ENCODE data around the gene CDK5RAP2. TPM values are rescaled to one million over a fixed set of nuclear protein-coding genes. Genes with fewer than 3 reads are reported as not detected.

CDK5RAP2 gene
- 52.9 and 65.3 TPM in 2 replicates for total RNA-seq (2014; rRNA removed; shearing (Covaris generic))
- 29.7 and 32.5 TPM in 2 replicates for polyA plus RNA-seq (2015; cell fraction: cytosol; rRNA removed)
- polyA plus RNA-seq (2015; cell fraction: nucleus; rRNA removed): 62.1 and 70.5 TPM in 2 replicates

DNA sequence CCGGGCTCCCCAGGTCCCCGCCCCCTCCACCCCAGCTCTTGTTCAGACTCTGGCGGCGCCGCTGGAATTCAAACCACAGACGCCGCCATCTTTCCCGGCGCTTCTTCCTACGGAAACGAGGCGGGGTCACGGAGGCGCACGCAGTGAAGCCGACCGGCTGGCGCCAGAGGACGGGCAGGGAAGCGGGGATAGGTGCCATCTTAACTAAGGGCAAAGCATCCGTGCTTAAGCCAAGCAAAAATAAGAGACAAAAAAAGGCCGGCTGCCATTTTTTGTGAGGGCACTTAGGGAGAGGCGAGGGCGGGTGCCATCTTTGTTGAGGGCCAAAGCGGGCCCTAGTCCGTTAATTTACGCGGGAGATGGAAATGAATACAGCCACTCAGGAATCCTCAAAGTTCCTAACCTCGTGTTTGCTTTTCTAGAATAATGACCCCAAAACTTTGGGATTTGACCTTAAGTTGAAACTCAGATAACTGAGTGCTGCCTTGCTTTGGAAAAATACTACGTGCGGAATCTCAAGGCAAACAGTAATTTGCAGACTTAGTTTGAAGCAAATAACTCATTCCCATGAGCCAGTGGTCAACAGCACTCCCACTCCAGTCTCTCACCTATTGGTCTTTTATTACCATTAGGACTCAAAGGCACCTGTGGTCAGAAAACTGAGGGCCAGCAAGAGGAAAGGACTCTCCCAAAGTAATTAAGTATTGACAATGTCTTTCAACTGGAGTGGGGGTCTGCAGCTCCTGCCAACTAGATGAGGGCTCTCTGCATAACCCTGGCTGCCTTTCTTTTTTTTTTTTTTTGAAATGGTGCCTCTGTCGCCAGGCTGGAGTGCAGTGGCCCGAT lies at the start of gene CDK5RAP2:
Gene CDK5RAP2 (minus strand): TSS at position 117 of the 846 bp plus-strand sequence. CDS start 189 bp downstream, outside the sequence.
- peak; percentile 98 for DNase-seq (ENCODE audit: low read depth)

GRCh38 chr9:120628925-120629497 lies 49.0 kb upstream of the CDK5RAP2 start:
- DNase-seq (ENCODE audit: low read depth): peak; percentile 88

GRCh38 chr9:120628207-120628924 lies 48.4 kb upstream of the CDK5RAP2 start:
- no peak for DNase-seq (ENCODE audit: low read depth)

DNA sequence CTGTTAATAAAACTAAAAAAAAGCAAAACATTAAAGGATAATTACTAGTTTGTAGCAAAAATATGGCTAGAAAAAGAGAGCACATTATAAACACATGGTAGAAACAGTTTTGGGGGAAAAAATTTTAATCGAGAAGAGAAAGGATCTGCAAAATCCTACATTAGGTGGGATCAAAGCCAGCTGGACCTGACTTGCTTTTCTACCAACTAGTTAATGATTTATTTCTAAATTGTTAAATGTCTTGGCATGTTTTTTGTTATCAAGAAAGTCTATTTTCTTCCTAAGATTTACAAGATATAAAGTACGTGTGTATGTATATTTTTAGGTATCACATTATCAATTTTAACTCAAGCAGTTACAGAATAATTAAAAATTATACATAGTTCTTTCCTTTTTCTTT lies 47.1 kb upstream of the CDK5RAP2 start:
- DNase-seq (ENCODE audit: low read depth): no peak

- no peak for DNase-seq (ENCODE audit: low read depth)
Measured at GRCh38 chr9:120626512-120626911, 46.5 kb upstream of the CDK5RAP2 start.

DNA sequence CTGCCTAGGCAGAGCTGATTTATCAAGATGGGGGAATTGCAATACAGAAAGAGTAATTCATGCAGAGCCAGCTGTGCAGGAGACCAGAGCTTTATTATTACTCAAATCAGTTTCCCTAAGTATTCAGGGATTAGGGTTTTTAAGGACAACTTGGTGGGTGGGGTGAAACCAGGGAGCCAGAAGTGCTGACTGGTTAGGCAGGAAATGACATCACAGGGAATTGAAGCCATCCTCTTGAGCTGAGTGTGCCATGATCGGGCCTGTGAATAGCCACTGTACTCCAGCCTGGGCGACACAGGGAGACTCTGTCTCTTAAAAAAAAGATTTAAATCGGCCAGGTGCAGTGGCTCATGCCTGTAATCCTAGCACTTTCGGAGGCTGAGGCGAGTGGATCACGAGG lies 45.3 kb upstream of the CDK5RAP2 start:
- peak; percentile 51 for DNase-seq (ENCODE audit: low read depth)

GRCh38 chr9:120622790-120623189 lies 42.8 kb upstream of the CDK5RAP2 start:
- DNase-seq (ENCODE audit: low read depth): no peak

DNA sequence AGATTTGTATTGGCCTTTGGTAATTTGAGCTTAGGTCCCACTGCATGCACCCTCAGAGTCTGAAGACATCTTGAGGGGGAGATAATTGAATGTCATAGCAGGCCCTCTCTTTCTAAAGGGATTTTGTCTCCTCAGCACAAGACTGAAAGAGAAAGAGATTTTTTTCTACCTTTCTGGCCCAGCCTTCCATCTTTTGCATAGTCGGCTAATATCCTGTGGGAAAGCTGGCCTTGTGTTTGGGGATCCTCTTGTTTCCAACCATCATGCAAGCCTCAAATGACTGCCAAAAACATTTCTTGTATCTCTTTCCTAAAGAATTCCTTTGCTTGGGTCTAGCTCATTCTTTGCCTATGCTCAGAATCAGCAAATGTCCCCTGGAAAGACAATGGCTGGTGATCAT lies 42.0 kb upstream of the CDK5RAP2 start:
- DNase-seq (ENCODE audit: low read depth): no peak

DNA sequence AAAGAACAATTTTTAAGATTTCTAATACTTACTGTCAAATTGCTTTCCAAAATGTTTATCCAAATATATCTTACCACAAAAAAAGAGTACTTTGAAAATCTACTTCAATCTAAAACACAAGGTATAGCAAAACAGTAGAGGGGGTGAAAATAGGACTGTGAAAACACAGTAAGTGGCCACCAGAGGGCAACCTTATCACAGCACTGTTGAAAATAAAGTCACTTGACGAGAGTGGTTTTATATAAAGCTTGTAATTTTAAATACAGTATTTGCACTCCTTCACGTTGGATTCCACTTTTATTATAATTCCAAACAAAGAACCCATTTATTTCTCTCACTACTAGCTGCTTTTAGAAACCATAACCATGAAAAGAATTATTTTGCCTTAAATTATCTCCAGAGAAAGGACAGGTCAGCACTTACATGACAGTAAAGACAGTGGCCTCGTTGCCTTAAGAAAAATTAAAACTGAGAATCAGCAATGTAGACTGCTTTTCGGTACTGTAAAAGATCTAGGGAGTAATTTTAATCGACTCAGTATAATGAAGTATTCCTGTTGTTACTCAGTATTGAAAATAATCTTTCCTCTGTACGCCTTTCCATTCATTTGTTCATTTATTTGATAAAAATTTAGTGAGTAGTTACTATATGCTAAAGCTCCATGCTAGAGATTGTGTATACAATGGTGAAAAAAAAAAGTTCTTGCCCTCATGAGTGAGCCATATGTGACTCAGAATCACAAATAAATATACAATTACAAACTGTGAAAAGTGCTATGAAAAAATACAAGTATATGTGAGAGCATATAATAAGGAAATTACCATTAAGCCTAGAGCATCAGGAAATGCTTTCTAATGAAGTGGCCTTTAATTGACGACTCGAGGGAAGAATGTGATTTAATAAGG lies 40.0 kb upstream of the CDK5RAP2 start:
- DNase-seq (ENCODE audit: low read depth): peak; percentile 69

DNA sequence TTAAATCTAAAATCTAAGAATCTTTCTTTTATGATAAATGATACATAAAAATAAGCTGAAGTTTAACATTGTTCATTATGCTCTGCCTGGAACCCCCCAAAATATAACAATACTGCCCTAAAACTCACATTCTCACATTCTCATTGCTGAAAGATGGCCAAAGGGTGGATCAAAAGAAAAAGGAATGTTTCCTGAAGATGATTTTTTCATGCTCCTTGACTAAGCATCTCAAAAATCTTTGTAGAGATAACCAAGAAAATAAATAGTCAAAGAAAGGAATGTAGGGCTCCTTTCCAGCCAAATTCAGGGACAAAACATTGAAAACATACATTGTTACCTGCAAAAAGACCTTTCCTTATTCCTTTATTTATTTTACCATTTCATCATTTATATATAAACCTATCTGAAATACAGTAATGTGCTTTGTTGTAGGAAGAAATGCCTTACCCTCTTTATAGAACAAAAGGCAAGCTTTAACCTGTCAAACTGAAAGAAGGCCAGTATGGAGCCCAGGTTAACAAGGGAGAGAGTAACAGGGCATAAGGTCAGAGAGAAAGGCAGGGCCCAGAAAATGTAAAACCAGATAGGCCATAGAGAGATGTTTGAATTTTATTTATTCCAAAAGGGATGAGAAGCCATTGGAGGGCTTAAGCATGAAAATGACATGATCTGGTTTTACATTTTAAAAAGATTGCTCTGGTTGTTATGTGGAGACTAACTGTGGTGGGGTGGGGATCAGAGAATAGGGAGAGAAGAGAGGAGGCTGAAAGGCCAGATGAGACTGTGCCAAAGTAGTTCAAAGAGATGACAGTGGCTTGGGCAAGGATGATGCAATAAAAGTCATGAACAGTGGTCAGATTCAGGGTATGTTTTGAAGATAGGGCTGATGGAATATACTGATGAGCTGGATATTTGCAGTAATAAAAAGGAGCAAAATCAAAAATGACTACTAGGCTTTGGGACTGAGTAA lies 37.3 kb upstream of the CDK5RAP2 start:
- no peak for DNase-seq (ENCODE audit: low read depth)

DNA sequence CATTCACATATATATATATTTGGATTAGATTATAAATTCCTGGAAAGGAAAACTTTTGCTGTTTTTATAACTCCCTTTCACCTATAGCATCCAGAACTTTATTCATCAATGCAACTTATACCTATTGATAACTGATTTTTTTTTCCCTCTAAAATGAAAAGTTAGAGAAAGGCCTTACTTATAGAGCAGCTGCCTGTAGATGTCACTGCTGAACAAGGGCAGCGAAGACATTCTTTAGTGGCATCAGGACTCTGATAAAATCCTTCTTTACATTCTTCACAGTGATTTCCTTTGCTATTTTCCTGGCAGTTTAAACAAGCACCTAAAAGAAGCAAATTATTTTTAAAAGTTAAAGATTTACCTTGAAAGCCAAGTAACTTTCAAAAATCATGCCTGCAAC lies 32.3 kb upstream of the CDK5RAP2 start:
- no peak for DNase-seq (ENCODE audit: low read depth)

GRCh38 chr9:120611690-120612068 lies 31.7 kb upstream of the CDK5RAP2 start:
- DNase-seq (ENCODE audit: low read depth): no peak

DNA sequence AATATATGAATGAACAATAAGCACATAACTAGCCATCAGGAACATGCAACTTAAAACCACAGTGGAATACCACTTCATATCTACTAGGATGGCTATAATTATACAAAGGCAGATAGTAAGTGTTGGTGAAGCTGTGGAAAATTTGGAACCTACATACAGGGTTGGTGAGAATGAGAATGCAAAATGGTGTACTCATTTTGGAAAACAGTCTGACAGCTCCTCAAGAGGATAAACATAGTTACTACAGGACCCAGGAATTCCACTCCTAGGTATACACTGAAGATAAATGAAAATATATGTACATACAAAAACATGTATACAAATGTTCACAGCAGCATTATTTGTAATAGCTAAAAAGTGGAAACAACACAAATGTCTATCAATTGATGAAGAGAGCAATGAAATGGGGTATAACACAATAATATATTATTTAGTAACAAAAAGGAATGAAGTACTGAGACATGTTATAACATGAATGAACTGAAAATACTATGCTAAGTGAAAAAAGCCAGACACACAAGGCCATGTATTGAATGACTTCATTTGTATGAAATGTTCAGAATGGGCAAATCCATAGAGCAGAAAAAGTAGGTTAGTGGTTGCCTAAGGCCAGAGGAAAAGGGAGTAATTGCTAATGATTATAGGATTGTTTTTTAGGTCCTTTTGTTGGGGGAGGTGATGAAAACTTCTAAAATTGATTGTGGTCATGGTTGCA lies 31.2 kb upstream of the CDK5RAP2 start:
- DNase-seq (ENCODE audit: low read depth): no peak

- DNase-seq (ENCODE audit: low read depth): no peak
Measured at GRCh38 chr9:120609636-120610035, 29.7 kb upstream of the CDK5RAP2 start.

- DNase-seq (ENCODE audit: low read depth): peak; percentile 50
Measured at GRCh38 chr9:120608421-120608820, 28.5 kb upstream of the CDK5RAP2 start.

DNA sequence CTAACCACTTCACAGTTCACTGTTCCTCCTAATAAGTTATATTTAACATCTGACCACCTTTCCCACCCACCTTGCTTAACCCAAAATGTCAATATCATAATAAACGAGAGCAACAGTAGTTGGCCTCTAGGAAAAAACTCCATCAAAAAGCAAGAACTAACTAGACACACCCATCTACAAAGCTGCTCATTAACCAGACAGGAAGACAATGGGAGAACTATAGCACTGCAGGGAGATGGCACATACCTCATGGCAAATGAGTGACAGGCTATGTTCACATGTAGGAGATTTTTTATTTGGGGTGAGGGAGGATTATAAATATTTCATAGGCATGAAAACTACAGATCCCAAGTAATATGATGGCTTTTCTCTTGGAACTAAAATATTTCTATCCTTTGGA lies 23.6 kb upstream of the CDK5RAP2 start:
- DNase-seq (ENCODE audit: low read depth): no peak

GRCh38 chr9:120603010-120603409 lies 23.0 kb upstream of the CDK5RAP2 start:
- DNase-seq (ENCODE audit: low read depth): no peak

DNA sequence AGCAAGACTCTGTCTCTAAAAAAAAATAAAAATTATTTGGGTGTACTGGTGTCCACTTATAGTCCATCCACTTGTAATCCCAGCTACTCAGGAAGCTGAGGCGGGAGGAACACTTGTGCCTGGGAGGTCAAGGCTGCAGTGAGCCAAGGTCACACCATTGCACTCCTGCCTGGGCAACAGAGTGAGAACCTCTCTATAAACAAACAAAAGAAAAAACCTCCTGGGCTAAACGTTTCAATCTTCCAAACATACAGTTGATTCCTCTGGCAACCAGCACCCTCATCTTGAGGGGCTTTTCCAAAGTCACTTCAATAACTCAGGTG lies 13.9 kb upstream of the CDK5RAP2 start:
- DNase-seq (ENCODE audit: low read depth): no peak

DNA sequence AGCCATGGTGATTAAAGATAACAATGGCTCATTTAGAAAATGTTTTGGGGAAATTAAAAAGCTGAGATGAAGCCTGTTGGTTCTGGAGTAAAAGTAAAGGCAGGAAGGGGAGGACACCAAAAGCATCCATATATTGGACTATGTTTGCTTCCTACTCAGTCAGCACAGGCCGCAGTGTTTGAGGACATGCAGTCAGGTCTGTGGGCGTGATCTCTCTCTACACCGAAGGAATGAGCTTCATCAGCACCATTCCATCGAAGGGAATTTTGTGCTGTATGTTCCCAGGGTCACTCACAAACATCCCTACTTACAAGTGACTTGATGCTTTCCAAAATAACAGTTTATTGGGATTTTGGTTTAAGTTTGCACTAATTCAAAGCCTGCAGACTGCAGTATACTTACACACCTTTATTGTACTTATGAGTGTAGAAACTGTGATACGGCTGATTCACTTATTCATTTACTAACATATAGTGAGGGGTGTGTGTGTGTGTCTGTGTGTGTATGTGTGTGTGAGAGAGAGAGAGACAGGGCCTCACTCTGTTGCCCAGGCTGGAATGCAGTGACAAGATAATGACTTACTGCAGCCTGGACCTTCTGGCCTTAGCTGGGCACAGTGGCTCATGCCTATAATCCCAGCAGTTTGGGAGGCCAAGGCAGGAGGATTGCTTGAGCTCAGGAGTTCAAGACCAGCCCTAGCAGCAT lies 13.4 kb upstream of the CDK5RAP2 start:
- no peak for DNase-seq (ENCODE audit: low read depth)
